NCI-H2081 treated with DMSO at 0.1 percent for 48 hours (cell line): ENCODE measurements around the gene EBLN2.

Experiments used
- DNase-seq: peaks from one replicate; lab custom pipeline; 2025; lab: John Stamatoyannopoulos, UW

Gene EBLN2

GRCh38 chr3:73107215-73107614, 45.8 kb downstream of the EBLN2 start:
- DNase-seq = no peak

GRCh38 chr3:73107676-73108187, 46.3 kb downstream of the EBLN2 start:
- no peak for DNase-seq

- DNase-seq = no peak
Measured at GRCh38 chr3:73108750-73109149, 47.3 kb downstream of the EBLN2 start.

GRCh38 chr3:73110530-73110929, 49.1 kb downstream of the EBLN2 start:
- DNase-seq = no peak
